ENCODE measurements around the gene APC2.

APC2 gene

DNA sequence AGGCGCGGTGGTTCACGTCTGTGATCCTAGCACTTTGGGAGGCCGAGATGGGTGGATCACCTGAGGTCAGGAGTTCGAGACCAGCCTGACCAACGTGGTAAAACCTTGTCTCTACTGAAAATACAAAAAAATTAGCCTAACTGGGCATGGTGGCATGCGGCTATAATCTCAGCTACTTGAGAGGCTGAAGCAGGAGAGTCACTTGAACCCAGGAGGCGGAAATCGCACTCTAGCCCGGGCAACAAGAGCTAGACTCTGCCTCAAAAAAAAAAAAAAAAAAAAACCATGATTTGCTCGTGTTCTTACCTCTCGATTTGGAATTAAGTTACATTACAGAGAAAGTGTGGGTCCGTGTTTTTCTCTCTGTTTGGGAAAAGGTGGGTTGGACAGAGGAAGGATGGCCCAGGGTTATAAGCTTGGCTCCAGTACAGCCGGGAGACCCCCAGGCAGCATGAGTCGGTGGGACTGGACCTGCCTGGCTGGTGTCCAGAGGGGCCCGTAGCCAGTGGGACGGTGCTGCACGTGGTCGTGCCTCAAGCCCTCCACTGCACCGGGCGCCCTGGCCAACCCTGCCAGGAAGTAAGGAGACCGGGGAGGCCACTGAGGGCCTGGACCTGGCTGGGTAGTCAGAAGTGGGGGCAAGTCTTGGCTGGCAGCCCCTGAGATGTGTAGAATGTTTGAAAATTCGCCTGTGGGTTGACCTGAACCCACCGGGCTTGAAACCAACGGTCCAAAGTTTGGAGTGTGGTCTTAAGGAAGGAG lies 8.1 kb upstream of the APC2 start:
- TF ChIP-seq POLR2A (IDR thresholded peaks at IDR 0.05; ENCODE audit: low read length) (no peak), GATA1 (IDR thresholded peaks at IDR 0.05; ENCODE audit: low read depth, low read length) (no peak)
- no peak for DNase-seq

DNA sequence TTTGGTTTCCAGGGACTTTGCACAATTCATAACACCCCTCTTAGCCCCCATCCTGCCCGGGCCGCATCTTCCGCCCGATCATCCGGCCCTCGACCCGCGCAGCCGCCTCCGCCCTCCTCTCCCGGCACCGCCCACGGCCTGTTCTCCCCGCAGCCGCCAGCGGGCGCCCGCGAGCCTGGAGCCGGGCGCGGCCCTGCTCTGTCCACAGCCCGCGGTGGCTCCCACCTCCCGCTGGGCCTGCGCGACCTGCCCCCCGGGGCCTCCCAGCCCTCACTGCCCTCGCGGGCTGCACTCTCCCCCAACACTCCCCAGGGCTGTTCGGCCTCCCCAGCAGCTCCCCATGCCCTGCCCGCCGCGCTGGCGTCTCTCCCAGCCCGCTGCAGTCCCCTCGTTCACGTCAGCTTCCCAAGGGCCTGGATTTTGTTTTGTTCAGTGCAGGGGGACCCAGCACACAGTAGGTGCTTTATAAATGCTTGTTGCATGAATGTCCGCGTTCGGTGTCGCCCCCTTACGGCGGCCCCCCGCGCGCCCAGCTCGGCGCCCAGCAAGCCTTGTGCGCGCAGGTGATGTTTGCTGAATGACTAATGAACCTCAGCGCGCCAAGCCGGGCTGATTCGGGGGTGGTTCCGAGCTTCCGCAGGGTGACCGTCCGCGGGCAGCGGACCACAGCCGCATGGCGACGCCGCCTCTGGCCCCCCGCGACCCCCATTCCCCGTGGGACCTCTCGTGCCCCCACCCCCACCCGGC lies 4.6 kb upstream of the APC2 start:
- DNase-seq: peak; percentile 72 to 85
- TF ChIP-seq GATA1 (IDR thresholded peaks at IDR 0.05; ENCODE audit: low read depth, low read length) (no peak), POLR2A (IDR thresholded peaks at IDR 0.05; ENCODE audit: low read length) (no peak)

DNA sequence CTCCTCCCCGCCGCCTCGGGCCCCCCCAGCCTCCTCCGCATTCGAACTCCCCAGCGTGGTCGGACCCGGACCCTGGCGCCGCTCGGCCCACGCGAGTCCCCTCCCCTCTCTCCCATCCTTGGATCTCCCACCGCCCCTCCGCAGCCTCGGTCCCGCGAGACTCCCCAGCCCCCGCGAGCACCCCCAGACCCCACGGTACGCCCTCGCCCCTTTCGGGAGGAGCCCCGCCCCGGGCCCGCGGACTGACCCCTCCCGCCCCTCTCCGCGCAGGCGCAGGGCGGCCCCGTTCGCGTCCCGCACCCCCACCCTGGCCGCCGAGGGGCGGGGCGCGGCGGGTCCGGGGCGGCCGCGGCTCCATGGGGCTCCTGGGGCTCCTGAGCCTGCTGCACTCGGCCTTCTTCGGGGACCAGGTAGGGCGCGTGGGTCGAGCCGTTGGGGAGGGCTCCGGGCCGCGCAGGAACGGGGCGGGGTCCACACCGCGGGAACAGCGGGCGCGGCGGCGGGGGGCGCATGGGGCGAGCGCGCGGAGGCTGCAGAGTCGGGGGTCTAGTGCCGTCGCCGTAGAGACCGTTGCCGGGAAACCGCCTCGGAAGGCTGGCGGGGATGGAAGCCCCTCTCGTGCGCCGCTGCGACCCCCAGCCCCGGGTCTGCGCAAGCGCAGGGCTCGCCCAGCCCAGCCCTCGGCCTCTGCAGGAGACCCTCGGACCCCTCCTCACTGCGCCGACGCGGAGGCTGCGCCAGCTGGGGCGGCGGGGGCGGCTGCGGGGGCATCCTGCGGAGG lies 3.8 kb upstream of the APC2 start:
- TF ChIP-seq GATA1 (IDR thresholded peaks at IDR 0.05; ENCODE audit: low read depth, low read length) (no peak), POLR2A (IDR thresholded peaks at IDR 0.05; ENCODE audit: low read length) (no peak)
- peak in 1 of 2 experiments; percentile 31 for DNase-seq

DNA sequence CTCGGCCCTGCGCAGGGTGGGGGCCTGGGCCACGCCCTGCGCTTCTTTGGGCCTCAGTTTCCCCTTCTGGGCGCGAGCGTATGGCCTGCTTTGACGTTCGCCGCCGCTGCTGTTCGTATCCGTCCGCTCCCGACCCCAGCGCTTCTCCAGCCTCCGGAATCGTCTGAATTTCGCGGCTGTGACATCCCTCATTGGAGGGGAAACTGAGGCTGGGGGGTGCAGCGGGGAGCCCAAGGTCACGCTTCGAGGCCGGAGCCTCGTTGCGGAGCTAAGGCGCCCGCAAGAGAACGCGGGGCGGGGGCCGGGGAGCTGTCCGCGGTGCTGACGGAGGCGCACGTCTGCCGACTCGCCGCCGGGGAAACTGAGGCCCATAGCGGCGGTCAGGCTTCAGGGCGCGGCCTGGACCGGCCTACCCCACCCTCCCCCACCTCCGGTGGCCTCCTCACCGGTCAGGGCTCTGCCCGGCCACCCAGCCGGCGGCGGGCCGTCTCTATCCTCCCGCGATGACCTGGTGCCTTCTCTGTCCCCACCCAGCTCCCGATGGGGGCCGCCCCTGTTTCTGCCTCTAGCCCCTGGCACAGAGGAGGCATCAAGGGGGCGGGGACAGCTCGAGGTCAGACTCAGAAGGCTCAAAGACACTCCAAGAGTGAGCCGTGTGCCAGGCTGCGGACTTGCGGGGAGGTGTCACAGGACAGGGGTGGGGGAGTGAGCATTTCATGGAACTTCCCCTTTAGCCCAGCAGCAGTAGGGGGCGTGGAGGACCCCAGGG lies 3.0 kb upstream of the APC2 start:
- peak in 1 of 2 experiments; percentile 49 for DNase-seq

DNA sequence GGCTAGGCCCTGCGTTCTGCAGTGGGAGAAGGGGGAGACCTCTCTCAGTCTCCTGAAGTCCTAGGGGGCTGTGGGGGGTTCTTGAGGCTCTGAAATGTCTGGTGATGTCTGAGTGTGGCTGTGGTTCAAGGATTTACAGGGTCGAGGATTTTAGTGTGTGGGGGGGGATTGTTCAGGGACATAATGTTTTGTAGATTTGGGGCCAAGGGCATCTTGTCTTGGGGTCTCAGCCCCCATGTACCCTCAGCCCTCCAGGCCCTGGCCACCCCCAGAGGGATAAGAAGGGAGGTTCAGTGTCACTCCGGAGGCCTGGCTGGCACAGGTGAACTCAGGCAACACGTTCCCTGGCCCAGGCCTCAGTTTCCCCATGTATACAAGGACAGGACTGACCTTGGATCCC lies 2.4 kb upstream of the APC2 start:
- no peak for DNase-seq
- no peak for TF ChIP-seq POLR2A (IDR thresholded peaks at IDR 0.05; ENCODE audit: low read length)
- TF ChIP-seq GATA1 (IDR thresholded peaks at IDR 0.05; ENCODE audit: low read depth, low read length): no peak

More for the DNA sequence above, 3.0 kb upstream of the APC2 start:
- TF ChIP-seq POLR2A (IDR thresholded peaks at IDR 0.05; ENCODE audit: low read length) (no peak), GATA1 (IDR thresholded peaks at IDR 0.05; ENCODE audit: low read depth, low read length) (no peak)

DNA sequence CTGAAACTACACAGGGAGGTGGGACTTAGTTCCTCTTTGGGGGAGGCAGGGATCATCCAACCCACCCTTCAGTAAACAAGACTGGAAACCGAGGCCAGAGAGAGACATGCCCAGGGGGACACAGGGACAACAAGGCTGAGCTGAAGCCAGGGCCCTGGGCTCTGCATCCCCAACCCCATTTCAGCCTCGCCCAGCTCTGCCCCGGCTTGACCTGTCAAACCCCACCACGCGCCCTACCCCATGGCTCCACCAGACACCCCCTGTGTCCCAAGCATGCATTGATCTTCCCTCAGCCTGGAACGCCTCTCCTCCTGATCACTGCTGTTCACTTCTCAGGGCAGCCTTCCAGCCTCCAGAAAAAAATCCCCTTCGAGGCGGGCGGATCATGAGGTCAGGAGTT lies 2.0 kb upstream of the APC2 start:
- TF ChIP-seq GATA1 (IDR thresholded peaks at IDR 0.05; ENCODE audit: low read depth, low read length): no peak
- TF ChIP-seq POLR2A (IDR thresholded peaks at IDR 0.05; ENCODE audit: low read length): no peak
- no peak for DNase-seq

DNA sequence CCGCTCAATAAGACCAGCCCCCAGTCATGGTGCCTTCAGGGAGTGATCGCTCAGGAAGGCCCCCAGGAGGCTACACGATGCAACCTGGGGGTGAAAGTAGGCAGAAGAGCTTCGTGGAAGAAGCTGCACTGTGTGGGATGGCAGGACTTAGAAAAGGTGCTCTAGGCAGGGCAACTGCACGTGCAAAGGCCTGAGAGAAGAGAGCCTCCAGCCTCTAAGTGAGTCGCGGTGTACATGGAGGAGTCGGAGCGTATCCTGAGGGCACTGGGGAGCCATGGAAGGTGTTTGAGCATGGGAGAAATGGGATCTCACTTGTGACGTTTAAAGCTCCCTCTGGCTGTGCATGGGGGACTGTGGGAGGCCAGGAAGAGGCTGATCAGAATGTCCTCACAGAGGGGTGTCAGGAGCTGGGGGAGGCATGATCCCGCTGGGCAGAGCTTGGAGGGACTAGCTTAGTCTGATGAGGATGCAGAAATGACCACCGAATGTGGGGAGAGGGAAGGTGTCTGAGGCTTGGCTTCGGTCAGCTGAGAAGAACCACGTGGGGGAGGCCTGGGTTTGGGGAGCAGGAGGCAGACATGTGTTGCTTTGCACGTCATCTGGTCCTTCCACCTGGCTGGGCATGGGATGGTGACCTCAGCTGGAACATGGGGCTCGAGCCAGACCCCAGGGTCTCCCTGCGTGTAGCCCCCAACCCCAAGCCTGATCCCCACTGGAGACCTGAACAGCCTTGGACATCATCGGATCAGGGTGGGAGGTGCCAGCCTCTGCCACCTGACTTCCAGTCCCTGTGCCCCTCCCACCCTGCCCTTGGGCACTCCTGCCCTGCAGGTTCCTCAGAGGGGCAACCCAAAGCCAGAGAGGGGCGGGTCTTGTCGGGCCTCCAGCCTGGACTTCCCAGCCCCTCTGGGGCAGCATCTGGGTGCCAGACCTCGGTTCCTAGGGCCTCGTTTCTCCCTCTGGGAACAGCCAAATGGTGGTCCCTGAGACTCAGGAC lies 1.1 kb downstream of the APC2 start:
- DNase-seq: no peak
- TF ChIP-seq POLR2A (IDR thresholded peaks at IDR 0.05; ENCODE audit: low read length) (no peak), GATA1 (IDR thresholded peaks at IDR 0.05; ENCODE audit: low read depth, low read length) (no peak)

DNA sequence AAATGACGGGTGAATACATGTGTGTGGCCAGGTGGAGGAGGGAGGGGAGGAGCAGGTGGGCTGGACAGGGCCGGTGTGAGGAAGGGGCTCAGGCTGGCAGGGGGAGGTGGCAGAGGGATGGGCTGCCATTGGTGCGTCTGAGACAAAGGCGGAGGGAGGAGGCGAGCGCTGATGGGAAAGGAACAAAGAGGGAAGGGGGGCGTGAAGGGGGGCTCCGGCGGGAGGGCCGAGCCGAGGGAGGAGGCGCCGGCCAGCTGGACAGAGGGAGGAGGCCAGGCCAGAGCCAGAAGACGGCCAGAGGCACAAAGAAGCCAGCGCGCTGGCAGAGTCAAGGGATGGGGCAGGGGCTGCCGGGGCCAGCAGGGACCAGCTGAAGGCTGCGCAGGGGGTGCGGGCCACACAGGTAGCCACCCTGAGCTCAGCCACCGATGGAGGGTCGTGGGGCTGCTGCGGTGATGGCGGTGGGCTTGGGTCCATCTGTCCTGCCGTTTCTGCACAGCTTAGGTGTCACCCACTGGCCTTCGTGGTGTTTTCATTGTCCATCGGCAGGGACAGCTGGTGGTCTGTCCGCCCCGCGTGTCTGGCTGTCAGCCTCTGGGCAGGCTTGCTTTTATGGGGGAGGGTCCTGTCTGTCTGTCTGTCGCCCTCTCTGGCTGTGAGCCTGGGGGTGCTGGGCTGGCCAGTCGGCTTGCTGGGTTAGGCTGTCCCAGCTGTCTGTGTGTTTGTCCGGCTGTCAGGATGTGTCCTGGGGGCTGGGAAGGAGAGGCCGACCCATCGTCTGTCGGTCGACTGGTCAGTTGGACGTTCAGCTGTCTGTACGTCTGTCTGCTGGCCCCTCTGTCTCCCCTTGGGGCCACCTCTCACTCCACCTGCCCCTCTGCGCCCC lies 2.2 kb downstream of the APC2 start:
- TF ChIP-seq POLR2A (IDR thresholded peaks at IDR 0.05; ENCODE audit: low read length): no peak
- no peak for DNase-seq

DNA sequence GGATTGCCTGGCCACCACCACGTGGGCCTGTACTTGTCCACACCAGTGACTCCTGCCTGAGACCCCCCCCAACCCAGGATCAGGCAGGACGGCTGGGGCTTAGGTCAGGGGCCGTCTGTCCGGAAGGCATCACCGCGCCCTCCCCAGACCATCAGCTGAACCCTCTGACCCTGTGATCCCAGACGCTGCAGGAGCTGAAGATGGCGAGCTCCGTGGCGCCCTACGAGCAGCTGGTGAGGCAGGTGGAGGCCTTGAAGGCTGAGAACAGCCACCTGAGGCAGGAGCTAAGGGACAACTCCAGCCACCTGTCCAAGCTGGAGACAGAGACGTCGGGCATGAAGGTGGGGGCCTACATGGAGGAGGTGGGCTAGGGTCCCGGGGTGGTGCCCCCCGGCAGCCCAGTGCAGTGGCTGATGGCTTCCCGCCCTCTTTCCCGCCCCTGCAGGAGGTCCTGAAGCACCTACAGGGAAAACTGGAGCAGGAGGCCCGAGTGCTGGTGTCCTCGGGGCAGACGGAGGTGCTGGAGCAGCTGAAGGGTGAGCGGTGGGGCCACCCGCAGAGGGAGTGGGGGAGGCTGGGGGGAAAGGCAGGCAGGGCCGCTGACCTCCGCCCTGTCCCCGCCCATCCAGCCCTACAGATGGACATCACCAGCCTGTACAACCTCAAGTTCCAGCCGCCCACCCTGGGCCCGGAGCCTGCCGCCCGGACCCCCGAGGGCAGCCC lies 3.0 kb downstream of the APC2 start:
- DNase-seq: no peak
- TF ChIP-seq GATA1 (IDR thresholded peaks at IDR 0.05; ENCODE audit: low read depth, low read length) (no peak), POLR2A (IDR thresholded peaks at IDR 0.05; ENCODE audit: low read length) (no peak)

DNA sequence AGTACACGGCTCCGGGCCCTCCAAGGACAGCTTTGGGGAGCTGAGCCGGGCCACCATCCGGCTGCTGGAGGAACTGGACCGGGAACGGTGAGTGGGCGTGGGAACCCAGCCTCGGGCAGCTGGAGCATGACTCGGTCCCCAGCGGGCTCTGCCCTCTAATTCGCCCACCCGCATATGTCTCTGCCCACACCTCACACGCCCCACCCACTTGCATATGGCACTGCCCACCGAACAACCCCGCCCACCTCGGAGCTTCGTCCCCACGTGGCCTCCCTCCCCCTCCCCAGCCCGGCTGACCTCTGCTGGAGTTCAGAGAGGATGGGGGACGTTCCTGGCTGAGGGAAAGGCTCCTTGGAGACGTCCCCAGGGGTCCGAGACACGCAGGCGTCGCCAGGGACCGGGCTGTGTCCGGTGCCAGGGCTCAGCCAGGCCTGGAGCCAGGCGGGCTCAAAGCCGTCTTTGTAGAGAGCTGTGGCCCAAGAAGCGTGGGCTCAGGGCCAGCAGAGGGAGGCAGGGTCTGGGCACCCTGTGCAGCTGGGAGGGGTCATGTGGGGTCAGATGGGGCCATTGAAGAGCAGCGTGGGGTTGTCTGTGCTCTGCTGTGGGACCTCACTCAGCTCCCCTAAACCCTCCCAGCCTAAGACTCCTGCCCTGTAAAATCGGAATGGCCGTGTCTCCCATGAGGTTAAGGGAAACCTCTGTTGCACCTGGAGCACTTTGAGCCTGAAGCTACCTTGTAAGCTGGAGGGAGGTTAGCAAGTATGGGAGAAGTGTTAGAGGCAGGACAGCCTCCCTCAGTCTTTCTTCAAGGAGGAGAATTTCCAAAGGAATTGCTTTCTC lies 3.8 kb downstream of the APC2 start:
- no peak for TF ChIP-seq POLR2A (IDR thresholded peaks at IDR 0.05; ENCODE audit: low read length)
- TF ChIP-seq GATA1 (IDR thresholded peaks at IDR 0.05; ENCODE audit: low read depth, low read length): no peak
- peak in 1 of 2 experiments; percentile 42 for DNase-seq
